Parathyroid adenoma (tissue), 2 donors: ENCODE data around the gene DBNDD1.

Experiments used
- H2AFZ ChIP-seq: fragments of 300-600 bp; sonication (generic); one replicate; pipeline ENCODE4 v1.7.0; 2017; ENCODE audit warnings: antibody characterized with exemption, mild to moderate bottlenecking
- H3K27ac ChIP-seq: fragments of 300-600 bp; sonication (generic); one replicate; pipeline ENCODE4 v1.7.0; 2017
- H3K27me3 ChIP-seq: fragments of 300-600 bp; sonication (generic); one replicate; pipeline ENCODE4 v1.7.0; 2017; ENCODE audit warnings: low read length; ENCODE audit not compliant: control insufficient read depth, insufficient read depth
- H3K36me3 ChIP-seq: fragments of 300-600 bp; sonication (generic); one replicate; pipeline ENCODE4 v1.7.0; 2017; ENCODE audit warnings: low read length; ENCODE audit not compliant: control insufficient read depth, insufficient read depth
- H3K4me1 ChIP-seq: fragments of 300-600 bp; sonication (generic); one replicate; pipeline ENCODE4 v1.7.0; 2017; ENCODE audit warnings: control low read depth
- H3K4me2 ChIP-seq: fragments of 300-600 bp; sonication (generic); one replicate; pipeline ENCODE4 v1.7.0; 2017; ENCODE audit warnings: low read length
- H3K4me3 ChIP-seq: fragments of 300-600 bp; sonication (generic); one replicate; pipeline ENCODE4 v1.7.0; 2017; ENCODE audit warnings: low read depth, low read length
- H3K79me2 ChIP-seq: fragments of 300-600 bp; sonication (generic); one replicate; pipeline ENCODE4 v1.7.0; 2017; ENCODE audit warnings: control low read depth
- H3K9ac ChIP-seq: fragments of 300-600 bp; sonication (generic); one replicate; pipeline ENCODE4 v1.7.0; 2017; ENCODE audit warnings: mild to moderate bottlenecking
- H3K9me3 ChIP-seq: fragments of 300-600 bp; sonication (generic); one replicate; pipeline ENCODE4 v1.7.0; 2017; ENCODE audit warnings: low read length; ENCODE audit not compliant: control insufficient read depth
- TF ChIP-seq, protein P1 (sequence below): fragments of 300-600 bp; sonication (generic); IDR thresholded peaks from one replicate; pipeline ENCODE4 v1.7.0; 2017; ENCODE audit warnings: antibody characterized with exemption, mild to moderate bottlenecking
- donor health status: primary hyperparathyroidism.

The DBNDD1 gene

DNA sequence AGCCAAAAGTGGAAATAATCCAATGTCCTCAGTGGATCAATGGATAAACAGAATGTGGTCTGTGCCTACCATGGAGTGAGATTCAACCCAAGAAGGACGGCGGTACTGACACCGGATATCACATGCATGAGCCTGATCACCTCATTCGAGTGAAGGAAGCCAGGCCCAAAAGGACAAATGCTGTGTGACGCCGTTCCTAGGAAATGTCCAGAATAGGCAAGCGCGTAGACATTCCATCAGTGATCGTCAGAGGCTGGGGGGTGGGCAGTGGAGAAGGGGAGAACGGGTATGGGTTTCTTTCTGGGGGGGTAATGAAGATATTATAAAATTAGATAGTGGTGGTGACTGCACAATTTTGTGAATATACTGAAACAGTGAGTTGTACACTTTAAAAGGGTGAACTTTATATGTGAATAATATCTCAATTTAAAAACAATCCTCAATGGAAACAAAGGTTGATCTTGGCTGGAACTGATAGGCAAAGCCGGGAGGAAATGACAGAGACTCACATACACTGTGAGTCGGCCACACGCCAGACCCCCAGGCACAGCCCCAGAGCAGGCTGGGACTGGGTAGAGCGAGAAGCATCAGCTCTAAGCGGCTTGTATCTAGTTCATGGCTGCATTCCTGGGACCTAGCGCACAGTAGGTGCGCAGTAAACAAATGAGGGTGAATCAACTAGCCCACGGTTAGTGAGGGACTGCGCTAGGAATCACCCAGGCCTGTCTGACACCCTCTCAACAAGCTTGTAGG is 3.5 kb downstream of the DBNDD1 start:
- H3K36me3 ChIP-seq: no peaks in the 10 kb centered on the region
- TF ChIP-seq, protein P1, sequence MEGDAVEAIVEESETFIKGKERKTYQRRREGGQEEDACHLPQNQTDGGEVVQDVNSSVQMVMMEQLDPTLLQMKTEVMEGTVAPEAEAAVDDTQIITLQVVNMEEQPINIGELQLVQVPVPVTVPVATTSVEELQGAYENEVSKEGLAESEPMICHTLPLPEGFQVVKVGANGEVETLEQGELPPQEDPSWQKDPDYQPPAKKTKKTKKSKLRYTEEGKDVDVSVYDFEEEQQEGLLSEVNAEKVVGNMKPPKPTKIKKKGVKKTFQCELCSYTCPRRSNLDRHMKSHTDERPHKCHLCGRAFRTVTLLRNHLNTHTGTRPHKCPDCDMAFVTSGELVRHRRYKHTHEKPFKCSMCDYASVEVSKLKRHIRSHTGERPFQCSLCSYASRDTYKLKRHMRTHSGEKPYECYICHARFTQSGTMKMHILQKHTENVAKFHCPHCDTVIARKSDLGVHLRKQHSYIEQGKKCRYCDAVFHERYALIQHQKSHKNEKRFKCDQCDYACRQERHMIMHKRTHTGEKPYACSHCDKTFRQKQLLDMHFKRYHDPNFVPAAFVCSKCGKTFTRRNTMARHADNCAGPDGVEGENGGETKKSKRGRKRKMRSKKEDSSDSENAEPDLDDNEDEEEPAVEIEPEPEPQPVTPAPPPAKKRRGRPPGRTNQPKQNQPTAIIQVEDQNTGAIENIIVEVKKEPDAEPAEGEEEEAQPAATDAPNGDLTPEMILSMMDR: no peak

GRCh38 chr16:90012991-90013745 is 6.1 kb downstream of the DBNDD1 start:
- Histone ChIP-seq H3K9me3 (no peaks in the 10 kb centered on the region), H3K9ac (no peak overlapping the region), H3K4me1 (no peaks in the 10 kb centered on the region), H3K27ac (no peak overlapping the region), H3K36me3 (no peaks in the 10 kb centered on the region), H3K27me3 (no peaks in the 10 kb centered on the region), H2AFZ (no peak overlapping the region), H3K4me2 (no peak overlapping the region), H3K79me2 (no peaks in the 10 kb centered on the region), H3K4me3 (no peak overlapping the region)
- TF ChIP-seq, protein P1: no peak

More for the DNA sequence above, 3.5 kb downstream of the DBNDD1 start:
- Histone ChIP-seq H3K9ac (no peak overlapping the region), H3K9me3 (no peaks in the 10 kb centered on the region), H2AFZ (no peak overlapping the region), H3K4me3 (no peak overlapping the region), H3K4me1 (peaks cover 9% of the 10 kb centered on the region), H3K27me3 (no peaks in the 10 kb centered on the region), H3K27ac (no peak overlapping the region), H3K79me2 (no peaks in the 10 kb centered on the region), H3K4me2 (no peak overlapping the region)

GRCh38 chr16:90011908-90012501 is 7.3 kb downstream of the DBNDD1 start:
- Histone ChIP-seq H3K36me3 (no peaks in the 10 kb centered on the region), H3K9me3 (no peaks in the 10 kb centered on the region), H3K79me2 (no peaks in the 10 kb centered on the region), H3K4me1 (no peaks in the 10 kb centered on the region), H3K27ac (no peak overlapping the region), H3K27me3 (no peaks in the 10 kb centered on the region), H3K4me3 (no peak overlapping the region), H2AFZ (no peak overlapping the region), H3K9ac (no peak overlapping the region), H3K4me2 (no peak overlapping the region)
- TF ChIP-seq, protein P1: no peak

DNA sequence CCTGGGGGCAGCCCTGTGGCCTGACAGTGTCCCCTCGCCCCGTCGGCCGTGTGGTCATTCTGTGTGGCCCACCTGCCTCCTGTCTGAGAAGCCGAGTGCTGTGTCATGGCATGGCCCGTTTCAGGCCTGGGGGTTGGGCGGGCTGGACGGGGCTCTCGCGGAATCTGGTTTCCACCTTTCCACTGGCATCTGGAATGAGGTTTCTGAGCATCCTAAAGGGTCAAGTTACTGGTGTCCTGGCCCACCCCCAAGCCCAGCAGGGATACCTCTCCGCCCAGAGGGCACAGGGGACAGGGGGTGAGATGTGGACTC is 7.8 kb downstream of the DBNDD1 start:
- Histone ChIP-seq H3K4me1 (no peaks in the 10 kb centered on the region), H3K9ac (no peak overlapping the region), H3K36me3 (no peaks in the 10 kb centered on the region), H3K4me2 (no peak overlapping the region), H3K9me3 (no peaks in the 10 kb centered on the region), H3K4me3 (no peak overlapping the region), H2AFZ (no peak overlapping the region), H3K79me2 (no peaks in the 10 kb centered on the region), H3K27ac (no peak overlapping the region), H3K27me3 (no peaks in the 10 kb centered on the region)
- TF ChIP-seq, protein P1: no peak
